Adrenal gland (tissue), 5 donors: Measurements from ENCODE around the gene LRRK1.

Experiments
- POLR2A ChIP-seq, 2 donors: fragments of 450-650 bp; IDR thresholded peaks; one replicate each; pipeline ENCODE4 v1.6.1; 2017; ENCODE audit warnings: antibody characterized with exemption in 2 of 2, mild to moderate bottlenecking in 2 of 2, moderate library complexity in 1 of 2
- TF ChIP-seq, protein P1 (sequence below), 6 experiments: fragments of 450-650 bp in 4 of 6; fragments of 200-600 bp in 2 of 6; sonication (generic) in 1 of 6; IDR thresholded peaks; 1 replicate in 5 of 6; 2 replicates in 1 of 6; pipeline versions ENCODE4 v1.5.1 to v1.8.0; 2016 to 2021; ENCODE audit warnings: antibody characterized with exemption in 6 of 6, mild to moderate bottlenecking in 2 of 6, moderate library complexity in 1 of 6
- donor health status: DM: no; HTN: no; CAD: no.

DNA sequence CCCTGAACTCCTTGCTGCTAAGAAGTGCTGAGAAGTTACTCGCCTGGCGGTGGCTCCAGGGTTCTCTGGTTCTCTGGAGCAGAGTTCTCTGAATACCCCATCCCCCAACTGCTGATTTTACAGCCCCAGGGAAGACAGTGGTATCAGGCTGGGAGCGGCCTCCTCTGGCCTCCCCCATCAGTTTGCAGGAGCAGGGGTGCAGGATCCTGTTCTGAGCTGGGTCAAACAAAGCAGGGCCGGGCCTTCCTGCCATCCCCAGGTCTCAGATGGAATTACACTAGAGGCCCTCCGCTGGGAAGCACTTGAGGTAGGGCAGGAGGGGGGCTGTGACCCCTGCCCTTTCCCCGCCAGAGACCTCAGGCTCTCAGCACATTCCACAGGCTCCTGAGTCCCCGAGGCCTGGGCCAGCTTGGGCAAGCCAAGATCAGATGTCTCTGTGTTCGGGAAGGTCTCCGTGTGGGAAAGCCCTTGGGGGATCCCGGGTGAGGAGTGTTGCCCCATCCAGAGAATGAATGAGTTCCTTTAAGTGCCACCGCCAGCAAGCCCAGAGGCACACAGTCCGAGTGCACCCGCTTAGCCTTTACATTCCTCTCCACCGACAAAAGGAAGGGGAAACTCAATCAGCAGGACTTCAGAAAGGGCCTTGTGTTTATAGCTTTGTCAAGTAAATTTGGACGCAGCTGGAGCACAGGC, 149.9 kb downstream of the LRRK1 start:
- TF ChIP-seq, protein P1, sequence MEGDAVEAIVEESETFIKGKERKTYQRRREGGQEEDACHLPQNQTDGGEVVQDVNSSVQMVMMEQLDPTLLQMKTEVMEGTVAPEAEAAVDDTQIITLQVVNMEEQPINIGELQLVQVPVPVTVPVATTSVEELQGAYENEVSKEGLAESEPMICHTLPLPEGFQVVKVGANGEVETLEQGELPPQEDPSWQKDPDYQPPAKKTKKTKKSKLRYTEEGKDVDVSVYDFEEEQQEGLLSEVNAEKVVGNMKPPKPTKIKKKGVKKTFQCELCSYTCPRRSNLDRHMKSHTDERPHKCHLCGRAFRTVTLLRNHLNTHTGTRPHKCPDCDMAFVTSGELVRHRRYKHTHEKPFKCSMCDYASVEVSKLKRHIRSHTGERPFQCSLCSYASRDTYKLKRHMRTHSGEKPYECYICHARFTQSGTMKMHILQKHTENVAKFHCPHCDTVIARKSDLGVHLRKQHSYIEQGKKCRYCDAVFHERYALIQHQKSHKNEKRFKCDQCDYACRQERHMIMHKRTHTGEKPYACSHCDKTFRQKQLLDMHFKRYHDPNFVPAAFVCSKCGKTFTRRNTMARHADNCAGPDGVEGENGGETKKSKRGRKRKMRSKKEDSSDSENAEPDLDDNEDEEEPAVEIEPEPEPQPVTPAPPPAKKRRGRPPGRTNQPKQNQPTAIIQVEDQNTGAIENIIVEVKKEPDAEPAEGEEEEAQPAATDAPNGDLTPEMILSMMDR (IDR thresholded peaks at IDR 0.05), result no peak
- no peak for TF ChIP-seq POLR2A (IDR thresholded peaks at IDR 0.05)
